ENCODE results near the gene NFKBIA. TPM values are rescaled to one million over a fixed set of nuclear protein-coding genes. Genes with fewer than 3 reads are reported as not detected.
"Not testable (repeated sequence)": the region's sequence is repeated elsewhere in the genome, so short reads cannot be mapped to it uniquely, and the experiment has no call there.

NFKBIA gene
- total RNA-seq, 1 donor from 2014 or later: 170 TPM

DNA sequence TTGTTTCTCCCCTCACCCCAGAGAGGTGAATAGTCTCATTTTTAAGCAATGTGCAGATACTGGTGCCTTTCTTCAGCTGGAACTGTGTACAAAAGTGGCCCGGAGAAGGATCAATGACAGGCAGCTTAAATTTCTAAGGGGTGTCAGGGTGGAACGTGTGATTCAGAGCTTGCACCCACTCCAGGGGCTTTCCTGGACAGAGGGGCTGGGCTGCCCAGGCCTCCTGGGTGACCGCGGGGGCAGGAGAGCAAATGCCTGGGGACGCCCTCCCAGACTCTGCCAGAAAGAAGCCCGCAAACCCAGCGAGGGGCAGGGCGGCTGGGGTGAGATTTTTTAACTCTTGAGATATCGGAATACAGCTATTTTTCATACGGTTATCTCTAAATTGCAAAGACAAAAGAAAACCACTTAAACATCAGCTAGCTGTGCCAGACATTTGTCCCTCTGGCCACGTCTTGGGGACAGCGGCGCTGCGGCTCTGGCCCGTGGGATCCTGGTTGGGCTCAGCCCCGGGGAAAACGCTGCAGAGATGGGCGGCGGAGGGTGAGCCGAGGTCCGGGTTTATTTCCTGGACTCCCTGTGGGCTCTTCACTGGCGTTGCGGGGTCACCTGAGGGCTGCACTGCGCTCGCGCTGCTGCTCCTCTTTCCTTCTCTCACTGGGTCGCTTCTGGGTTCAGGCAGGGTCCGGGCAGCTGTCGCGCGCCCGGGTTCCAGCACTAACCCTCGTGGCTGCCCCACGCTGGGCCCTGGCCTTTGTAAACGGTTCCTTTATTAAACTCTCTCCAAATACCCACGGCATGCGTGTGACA is 35.8 kb downstream of the NFKBIA start:
- DNase-seq (ENCODE audit: low spot score): no peak

DNA sequence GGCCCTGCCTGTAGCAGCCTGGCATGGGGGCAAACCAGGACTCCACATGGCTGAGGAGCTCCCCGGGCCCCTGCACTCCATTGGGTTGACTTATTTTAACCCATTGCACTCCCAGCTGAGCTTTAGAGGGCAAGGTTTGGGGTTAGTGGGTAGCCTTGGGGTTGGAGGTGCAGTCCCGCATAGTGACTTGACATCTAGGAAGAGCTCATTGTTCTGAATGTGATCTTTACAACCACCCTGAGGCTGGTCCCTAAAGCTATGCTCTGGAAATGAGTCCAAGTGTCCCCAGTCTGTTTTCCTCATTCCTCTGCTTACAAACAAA is 36.4 kb downstream of the NFKBIA start:
- no peak for DNase-seq (ENCODE audit: low spot score)

DNA sequence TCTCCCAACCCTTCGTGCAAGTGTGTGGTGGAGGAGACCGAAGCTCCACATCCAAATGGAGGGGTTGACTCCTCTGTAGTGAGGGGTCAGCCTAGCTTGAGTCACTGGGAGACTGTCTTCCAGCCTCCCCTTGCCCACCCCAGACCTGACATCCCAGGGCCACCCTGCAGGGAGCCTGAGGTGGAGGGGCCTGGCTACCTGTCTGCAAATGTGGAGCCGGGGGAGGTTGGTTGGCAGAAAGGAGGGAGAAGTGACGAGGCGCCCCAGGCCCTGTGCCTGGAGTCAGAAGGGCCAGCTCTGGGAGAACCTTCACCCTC is 37.5 kb downstream of the NFKBIA start:
- no peak for DNase-seq (ENCODE audit: low spot score)

DNA sequence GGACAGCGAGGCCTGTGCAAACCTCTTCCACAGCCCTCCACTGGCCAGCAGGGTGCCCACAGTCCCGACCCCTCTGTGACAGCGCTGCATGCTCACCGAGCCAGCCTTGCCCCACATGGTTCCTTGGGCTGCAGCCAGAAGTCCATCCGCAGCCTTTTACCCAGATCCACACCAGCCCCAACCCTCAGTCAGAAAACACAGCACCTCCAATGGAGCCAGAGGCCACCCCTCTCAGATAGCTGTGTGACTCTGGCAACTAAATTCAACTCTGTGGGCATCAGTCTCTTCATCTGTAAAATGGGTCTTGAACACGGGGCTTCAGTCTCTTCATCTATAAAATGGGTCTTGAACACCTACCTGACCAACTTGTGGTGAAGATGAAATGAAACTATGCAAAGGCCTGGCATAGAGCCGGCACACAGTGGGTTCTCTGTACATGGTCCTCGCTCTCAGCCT is 38.0 kb downstream of the NFKBIA start:
- no peak for DNase-seq (ENCODE audit: low spot score)

DNA sequence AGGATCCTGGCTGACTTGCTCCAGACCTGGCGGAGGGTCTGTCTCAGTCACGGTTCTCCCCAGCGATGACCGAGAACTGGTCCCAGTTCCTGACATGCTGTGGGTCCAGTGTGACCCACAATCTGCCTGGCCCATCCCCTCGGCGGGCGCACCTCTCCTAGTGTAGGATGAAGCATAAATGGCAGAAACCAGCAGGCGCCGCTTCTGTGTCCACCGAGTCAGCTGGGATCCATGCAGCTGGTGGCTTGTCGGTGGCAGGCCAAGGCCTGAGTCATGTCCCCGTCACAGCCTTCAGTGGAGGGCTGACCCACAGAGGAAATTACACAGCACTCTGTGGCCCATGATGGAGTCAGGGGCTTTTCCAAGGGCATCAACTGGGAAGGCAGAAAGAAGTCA is 38.5 kb downstream of the NFKBIA start:
- no peak for DNase-seq (ENCODE audit: low spot score)

DNA sequence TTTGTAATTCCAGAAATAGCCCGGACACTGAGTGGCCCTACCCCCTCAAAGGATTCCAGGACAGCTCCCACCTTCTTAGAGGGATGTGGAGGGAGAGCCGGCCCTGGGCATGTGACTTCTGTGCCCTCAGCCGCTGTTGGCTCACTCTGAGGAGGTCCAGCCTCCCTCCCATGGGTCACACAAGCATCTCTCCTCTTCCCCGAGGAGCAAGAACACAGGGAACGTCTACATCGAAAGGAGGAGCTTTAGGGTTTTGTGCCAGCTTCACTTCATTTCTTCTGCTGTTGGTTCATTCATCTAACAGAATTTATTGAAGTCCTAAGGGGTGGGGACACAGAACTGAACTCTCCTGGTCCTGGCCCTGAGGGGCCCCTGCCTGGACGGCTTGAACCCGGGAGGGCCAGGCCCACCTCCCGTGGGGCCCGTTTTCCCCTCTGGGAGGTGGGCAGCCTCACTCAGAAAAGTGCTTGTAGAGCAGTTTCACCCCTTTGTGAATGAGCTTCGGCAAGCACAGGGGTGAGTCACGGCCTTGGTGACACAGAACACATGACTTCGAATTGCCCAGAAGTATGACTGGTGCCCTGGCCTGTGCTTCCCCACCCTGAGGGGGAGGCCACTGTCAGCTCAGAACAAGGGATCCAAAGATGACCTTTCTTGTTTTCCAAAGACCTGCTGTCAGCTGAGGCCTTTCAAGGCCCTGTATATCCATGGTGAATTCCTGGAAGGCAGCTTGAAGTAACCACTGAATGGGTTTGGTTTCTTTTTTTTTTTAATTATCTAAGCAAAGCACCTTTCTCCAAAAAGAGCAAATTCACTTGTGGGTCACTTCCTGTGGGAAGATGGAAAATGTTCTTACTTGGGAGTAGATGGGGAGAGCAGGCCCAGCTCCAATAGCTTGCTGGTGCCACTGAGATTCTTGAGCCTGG is 39.2 kb downstream of the NFKBIA start:
- DNase-seq (ENCODE audit: low spot score): peak; percentile 50

DNA sequence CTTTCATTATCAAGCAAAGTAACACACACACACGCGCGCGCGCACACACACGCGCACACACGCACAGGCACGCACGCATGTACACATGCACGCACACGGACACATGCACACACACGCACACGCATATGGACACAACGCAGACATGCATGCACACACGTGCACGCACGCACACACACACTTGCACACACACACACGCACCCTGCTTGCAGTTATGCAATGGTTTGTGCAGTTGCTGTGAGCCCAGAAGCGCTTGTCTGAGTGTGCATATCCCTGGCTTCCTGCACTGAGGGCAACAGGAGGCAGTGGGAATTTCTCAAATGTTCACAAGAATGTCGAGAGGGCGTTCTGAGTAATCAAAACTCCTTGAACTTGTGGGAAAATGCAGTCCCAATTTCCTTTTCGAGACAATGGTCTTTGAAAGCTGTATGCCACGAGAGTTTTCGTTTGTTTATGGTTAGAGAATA is 41.6 kb downstream of the NFKBIA start:
- no peak for DNase-seq (ENCODE audit: low spot score)

DNA sequence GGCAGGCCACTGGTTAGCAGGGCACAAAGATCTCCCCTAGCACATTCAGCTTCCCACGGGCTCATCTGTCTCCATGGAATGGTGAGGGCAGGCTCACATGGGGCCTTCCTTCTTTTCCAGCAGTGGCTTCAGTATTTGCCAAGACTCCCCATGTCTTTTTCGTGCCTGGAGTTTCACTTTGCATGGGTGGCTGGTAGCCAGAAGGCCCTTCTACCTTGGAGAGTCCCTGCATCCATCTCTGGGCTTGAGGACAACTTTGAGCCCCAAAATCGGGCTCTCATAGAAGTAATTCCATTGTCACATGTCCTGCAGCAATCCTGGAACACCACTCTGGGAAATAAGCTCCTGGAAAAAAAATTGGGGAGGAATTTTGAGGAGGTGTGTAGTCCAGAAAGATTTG is 42.1 kb downstream of the NFKBIA start:
- no peak for DNase-seq (ENCODE audit: low spot score)

DNA sequence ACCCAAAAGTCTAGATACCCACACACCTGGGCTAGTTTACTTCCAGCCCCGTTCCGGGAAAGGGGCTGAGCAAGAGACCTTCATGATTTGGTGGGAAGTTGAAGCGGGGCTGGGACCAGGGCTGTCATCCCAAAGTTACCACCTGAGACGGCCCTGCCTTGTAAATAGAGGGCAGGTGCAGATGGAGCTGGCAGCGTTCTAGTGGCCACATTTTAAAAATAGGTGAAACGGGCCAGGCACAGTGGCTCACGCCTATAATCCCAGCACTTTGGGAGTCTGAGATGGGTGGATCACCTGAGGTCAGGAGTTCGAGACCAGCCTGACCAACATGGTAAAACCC is 43.4 kb downstream of the NFKBIA start:
- DNase-seq (ENCODE audit: low spot score): no peak

DNA sequence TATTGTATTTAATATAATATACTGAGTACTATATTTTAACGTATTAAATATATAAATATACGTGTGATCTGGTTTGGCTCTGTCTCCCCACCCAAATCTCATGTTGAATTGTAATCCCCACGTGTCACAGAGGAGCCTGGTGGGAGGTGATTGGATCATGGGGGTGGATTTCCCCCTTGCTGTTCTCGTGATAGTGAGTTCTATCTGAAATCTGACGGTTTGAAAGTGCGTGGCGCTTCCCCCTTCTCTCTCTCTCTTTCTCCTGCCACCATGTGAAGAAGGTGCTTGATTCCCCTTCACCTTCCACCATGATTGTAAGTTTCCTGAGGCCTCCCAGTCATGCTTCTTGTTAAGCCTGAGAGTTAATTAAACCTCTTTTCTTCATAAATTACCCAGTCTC is 44.9 kb downstream of the NFKBIA start:
- not testable (repeated sequence) for DNase-seq (ENCODE audit: low spot score)

DNA sequence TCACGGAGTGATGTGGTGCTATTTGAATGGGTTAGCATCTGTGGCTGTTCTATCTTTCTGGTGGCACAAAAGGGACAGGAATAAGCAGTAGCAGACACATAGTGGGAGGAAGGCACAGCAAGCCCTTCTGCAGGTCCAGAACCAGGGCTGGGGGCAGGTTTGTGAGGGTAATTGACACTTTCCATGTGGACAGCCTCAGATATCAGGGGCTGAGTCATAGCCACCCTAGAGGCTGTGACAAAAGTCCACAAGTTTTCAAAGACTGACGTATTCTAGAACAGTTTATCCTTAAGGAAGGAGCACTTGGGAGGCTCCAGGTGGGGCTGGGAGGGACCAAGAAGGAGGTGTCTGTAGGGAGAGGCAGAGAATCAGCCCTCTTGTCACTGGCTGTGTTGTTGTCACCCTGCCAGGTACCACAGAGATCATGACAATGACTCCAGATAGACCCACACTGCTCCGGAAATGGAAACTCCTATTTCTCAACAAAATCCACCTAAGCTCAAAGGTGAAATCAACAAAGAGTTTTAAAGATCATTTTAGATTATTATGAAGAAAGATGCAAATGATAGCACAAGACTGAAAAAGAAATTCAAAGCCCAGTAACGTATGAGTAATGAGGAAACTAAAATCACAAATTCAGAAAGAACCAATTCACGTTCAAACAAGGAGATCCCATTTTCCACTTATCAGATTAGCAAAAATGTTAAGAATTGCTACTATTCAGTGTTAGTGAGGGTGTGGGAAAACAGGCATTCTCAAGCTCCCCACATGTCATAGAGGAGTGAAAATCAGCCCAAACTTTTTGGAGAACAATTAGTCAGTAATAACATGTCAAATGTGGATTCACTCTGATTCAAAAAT is 48.3 kb downstream of the NFKBIA start:
- no peak for DNase-seq (ENCODE audit: low spot score)

DNA sequence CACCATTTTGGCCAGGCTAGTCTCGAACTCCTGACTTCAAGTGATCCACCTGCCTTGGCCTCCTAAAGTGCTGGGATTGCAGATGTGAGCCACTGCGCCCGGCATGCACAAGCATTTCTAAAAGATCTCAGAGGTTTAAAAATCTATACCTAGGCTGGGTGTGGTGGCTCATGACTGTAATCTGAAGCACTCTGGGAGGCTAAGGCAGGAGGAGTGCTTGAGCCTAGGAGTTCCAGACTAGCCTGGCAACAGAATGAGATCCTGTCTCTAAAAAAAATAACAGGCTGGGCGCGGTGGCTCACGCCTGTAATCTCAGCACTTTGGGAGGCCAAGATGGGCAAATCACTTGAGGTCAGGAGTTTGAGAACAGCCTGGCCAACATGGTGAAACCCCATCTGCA is 49.3 kb downstream of the NFKBIA start:
- DNase-seq (ENCODE audit: low spot score): not testable (repeated sequence)

DNA sequence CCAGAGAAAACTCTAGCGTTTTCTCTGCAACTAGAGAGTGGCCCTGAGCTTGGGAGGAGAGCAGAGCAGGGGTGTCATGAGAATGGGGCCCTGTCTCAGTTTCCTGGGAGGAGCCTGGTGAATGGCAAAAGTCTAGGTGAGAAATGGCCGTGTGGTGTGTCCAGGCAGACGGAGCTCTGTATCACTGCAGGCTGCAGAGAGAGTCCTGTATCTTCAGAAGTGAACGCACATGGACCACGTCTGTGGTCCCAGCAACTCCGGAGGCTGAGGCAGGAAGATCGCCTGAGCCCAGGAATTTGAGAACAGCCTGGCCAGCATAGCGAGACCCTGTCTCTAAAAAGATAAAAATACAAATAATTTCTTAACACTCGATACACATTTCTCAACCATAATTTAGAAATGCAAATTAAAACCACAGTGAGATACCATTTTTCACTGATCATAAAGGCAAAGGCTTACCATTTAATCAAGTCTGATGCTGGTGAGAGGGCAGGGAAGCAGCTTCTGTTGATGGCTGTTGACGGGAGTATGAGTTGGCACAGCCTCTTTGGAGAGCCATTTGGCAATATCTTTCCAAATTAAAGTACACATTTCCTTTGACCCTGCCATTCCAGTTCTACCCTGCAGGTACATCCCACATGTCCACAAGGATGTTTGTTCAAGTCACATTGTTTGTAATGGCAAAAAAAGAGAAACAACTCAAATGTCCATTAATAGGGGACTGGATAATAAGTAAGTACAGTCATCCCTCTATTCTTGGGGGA is 51.0 kb downstream of the NFKBIA start:
- no peak for DNase-seq (ENCODE audit: low spot score)

DNA sequence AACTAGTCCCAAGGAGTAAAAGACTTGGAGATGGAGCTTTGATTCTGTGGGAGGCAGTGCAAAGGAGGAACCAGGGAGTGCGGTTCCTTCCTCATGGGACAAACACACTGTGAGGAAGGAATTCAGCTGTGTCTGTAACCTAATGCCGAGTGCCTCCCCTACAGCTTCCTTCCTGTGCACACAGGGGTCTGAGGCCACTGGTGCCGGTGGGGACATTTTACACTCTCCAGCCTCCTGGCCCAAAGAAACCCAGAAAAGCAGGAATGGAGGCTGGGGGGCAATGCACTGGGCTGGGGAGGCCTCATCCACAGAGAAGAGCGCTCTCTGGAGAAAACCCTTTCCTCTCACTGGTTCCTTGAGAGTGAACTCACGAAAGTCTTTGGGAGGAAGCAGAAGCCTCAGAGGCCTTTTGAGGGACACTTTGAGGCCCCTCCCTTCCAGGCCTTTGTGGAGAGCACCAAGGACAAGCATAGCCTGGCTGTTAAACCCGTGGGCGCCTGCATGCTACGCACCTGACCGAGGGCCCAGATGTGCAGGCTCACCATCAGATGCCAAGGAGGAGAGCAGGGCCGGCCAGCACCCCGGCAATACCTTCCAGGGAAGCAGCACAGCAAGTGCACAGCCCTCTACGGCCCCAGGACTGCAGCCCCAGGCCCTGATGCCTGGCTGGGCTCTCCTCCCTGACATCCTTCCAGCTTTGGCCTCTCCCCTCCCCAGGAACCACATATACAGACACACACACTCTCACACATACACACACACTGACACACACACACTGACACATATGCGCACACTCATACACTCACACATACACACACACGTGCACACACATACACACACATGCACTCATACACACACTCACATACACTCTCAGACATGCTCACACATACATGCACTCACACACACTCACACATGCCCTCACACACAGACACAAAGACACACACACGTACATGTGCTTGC is 52.0 kb downstream of the NFKBIA start:
- DNase-seq (ENCODE audit: low spot score): no peak

DNA sequence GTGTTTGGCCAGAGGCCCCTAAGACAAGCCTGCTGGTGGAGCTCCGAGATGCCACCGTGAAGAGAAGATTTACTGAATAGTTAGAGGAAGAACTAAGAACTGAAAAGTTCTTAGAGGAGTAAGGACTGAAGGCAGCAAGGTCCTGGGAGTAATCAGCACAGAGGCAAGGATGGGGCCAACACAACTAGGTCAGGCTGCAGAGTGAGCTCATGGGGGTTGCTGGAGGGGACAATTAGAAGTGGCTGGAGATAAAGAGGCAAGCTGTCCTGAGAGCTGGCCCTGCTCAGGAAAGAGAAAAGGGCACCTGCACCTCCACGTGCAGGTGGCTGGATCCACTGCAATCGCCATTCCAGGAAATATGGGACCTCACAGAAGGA is 52.7 kb downstream of the NFKBIA start:
- no peak for DNase-seq (ENCODE audit: low spot score)

Other genes with a start within 250 kb of the NFKBIA start
- 117 TPM for gene PSMA6, start 112.4 kb downstream of the NFKBIA start, total RNA-seq (ENCODE audit: insufficient read depth, low replicate concordance)
- 1.7 TPM for gene INSM2, start 129.4 kb upstream of the NFKBIA start, total RNA-seq (ENCODE audit: insufficient read depth, low replicate concordance)

Data from umbilical cord (tissue), 2 donors.